K562 (cell line): ENCODE results near the gene CSKMT. TPM values are rescaled to one million over a fixed set of nuclear protein-coding genes. Genes with fewer than 3 reads are reported as not detected.
A peak's percentile ranks its signal among the peaks of the same experiment; 100 is the strongest.

ENCODE experiments used
- CHCHD3 ChIP-seq: fragments of 250-450 bp; sonication (Bioruptor Pico); IDR thresholded peaks from 2 replicates; pipeline ENCODE4 v2.1.2; 2022; ENCODE audit warnings: mild to moderate bottlenecking
- GABPB1 ChIP-seq: sonication (generic); formaldehyde crosslinking; IDR thresholded peaks from 2 replicates; pipeline ENCODE4 v1.8.0; 2022; ENCODE audit warnings: mild to moderate bottlenecking, missing genetic modification reagents
- HDAC8 ChIP-seq: fragments of 450-650 bp; IDR thresholded peaks from 2 replicates; pipeline ENCODE4 v1.6.1; 2016; ENCODE audit warnings: mild to moderate bottlenecking, missing genetic modification characterization, moderate library complexity, missing compliant biosample characterization
- HNRNPLL ChIP-seq: fragments of 200-400 bp; formaldehyde crosslinking; IDR thresholded peaks from 2 replicates; pipeline ENCODE4 v1.6.1; 2017; ENCODE audit warnings: low read length, low read depth, mild to moderate bottlenecking; ENCODE audit not compliant: poor library complexity, severe bottlenecking
- KDM5B ChIP-seq: fragments of 200-600 bp; sonication (generic); IDR thresholded peaks from 2 replicates; pipeline ENCODE4 v1.6.1; 2012; ENCODE audit warnings: low read depth, mild to moderate bottlenecking, moderate library complexity, low read length, control low read depth, inconsistent platforms; ENCODE audit not compliant: insufficient replicate concordance
- MTA3 ChIP-seq: fragments of 450-650 bp; formaldehyde crosslinking; IDR thresholded peaks from 2 replicates; pipeline ENCODE4 v1.6.1; 2017; ENCODE audit warnings: mild to moderate bottlenecking, borderline replicate concordance
- NFRKB ChIP-seq: fragments of 450-650 bp; IDR thresholded peaks from 2 replicates; pipeline ENCODE4 v1.6.1; 2016; ENCODE audit warnings: low read depth
- POLR2AphosphoS5 ChIP-seq: IDR thresholded peaks from 2 replicates; pipeline ENCODE4 v1.6.1; 2011; ENCODE audit warnings: mild to moderate bottlenecking, low read depth, low read length, moderate library complexity; ENCODE audit not compliant: control insufficient read depth, insufficient read depth
- PRPF4 ChIP-seq: fragments of 200-400 bp; formaldehyde crosslinking; IDR thresholded peaks from one replicate; pipeline ENCODE4 v1.6.1; 2017; ENCODE audit warnings: low read length, low read depth, mild to moderate bottlenecking; ENCODE audit not compliant: insufficient read depth, poor library complexity, severe bottlenecking
- PTBP1 ChIP-seq: fragments of 200-400 bp; formaldehyde crosslinking; IDR thresholded peaks from 2 replicates; pipeline ENCODE4 v1.6.1; 2017; ENCODE audit warnings: low read depth, low read length
- RFX1 ChIP-seq: fragments of 450-650 bp; IDR thresholded peaks from 2 replicates; pipeline ENCODE4 v1.6.1; 2016; ENCODE audit warnings: mild to moderate bottlenecking, moderate library complexity
- SMARCA4 ChIP-seq: fragments of 450-650 bp; IDR thresholded peaks from 2 replicates; pipeline ENCODE4 v1.6.1; 2016
- TEAD2 ChIP-seq: fragments of 450-650 bp; IDR thresholded peaks from 2 replicates; pipeline ENCODE4 v1.6.1; 2016; ENCODE audit warnings: missing genetic modification characterization, control low read depth, missing compliant biosample characterization
- TRIM24 ChIP-seq, 2 experiments: fragments of 450-650 bp; IDR thresholded peaks; 2 replicates each; pipeline ENCODE4 v1.6.1; 2016
- ZBED1 ChIP-seq: IDR thresholded peaks from 2 replicates; pipeline ENCODE4 v1.6.1; 2014
- ZFP1 ChIP-seq: fragments of 450-650 bp; formaldehyde crosslinking; IDR thresholded peaks from 2 replicates; pipeline ENCODE4 v1.4.0; 2020; ENCODE audit warnings: mild to moderate bottlenecking, mixed read lengths
- ZNF24 ChIP-seq: fragments of 450-650 bp; IDR thresholded peaks from 2 replicates; pipeline ENCODE4 v1.6.1; 2016
- ZNF395 ChIP-seq: fragments of 200-800 bp; sonication (Bioruptor generic); IDR thresholded peaks from 2 replicates; pipeline ENCODE4 v1.6.1; 2017; ENCODE audit warnings: missing genetic modification characterization, missing compliant biosample characterization
- ZNF511 ChIP-seq: sonication (generic); formaldehyde crosslinking; IDR thresholded peaks from 2 replicates; pipeline ENCODE4 v1.8.0; 2022; ENCODE audit warnings: mild to moderate bottlenecking, missing genetic modification reagents
- ZNF561 ChIP-seq: fragments of 450-650 bp; formaldehyde crosslinking; conservative IDR thresholded peaks from 2 replicates; pipeline ENCODE4 v1.4.0; 2020; ENCODE audit warnings: mild to moderate bottlenecking, moderate library complexity
- polyA plus RNA-seq, 8 experiments: library from polyadenylated mRNA; depleted of rRNA in 4 of 8; stranded (reverse) in 5 of 8; unstranded in 3 of 8; fragments of >200 nt; fragmentation: Nextera tagmentation in 2 of 8; fragmentation: Illumina TruSeq in 1 of 8; extraction: Ambion mirVana in 2 of 8; extraction: Trizol in 1 of 8; gene quantifications; 2 replicates each; pipeline versions ENCODE4 v1.2.1 to v1.2.3, GENCODE V29; 2011 to 2014; ENCODE audit warnings: inconsistent platforms in 1 of 8, missing spikeins in 1 of 8
- total RNA-seq, 7 experiments: library from RNA; depleted of rRNA in 6 of 7; stranded (reverse); fragments of >200 nt in 6 of 7; fragmentation: Illumina TruSeq in 2 of 7; extraction: Trizol in 2 of 7; gene quantifications; 2 replicates each; pipeline versions ENCODE4 v1.2.1 to v1.2.3, GENCODE V29; 2011 to 2021; ENCODE audit warnings: low replicate concordance in 1 of 7
- TF ChIP-seq, protein P1 (sequence below): fragments of 250-450 bp; sonication (Bioruptor Pico); IDR thresholded peaks from 2 replicates; pipeline ENCODE4 v1.4.0; 2020; ENCODE audit warnings: mild to moderate bottlenecking
- TF ChIP-seq, protein P2 (sequence below): sonication (generic); formaldehyde crosslinking; IDR thresholded peaks from 2 replicates; pipeline ENCODE4 v1.8.1; 2023; ENCODE audit warnings: mild to moderate bottlenecking, missing genetic modification reagents, moderate library complexity
- TF ChIP-seq, protein P3 (sequence below): IDR thresholded peaks from 2 replicates; pipeline ENCODE4 v1.6.1; 2016; ENCODE audit warnings: missing genetic modification characterization, missing compliant biosample characterization

The CSKMT gene
- total and polyA plus RNA-seq, 9 of the 15 experiments (the other 6 are each of a cell fraction or from before 2014, with no cell fraction given), result 10.3 to 108 (median 27.2) TPM

GRCh38 chr11:62671608-62672389 lies 6.7 kb downstream of the CSKMT start, which contains the start of the genes LBHD1 and UQCC3 (continued):
- TF ChIP-seq, protein P1, sequence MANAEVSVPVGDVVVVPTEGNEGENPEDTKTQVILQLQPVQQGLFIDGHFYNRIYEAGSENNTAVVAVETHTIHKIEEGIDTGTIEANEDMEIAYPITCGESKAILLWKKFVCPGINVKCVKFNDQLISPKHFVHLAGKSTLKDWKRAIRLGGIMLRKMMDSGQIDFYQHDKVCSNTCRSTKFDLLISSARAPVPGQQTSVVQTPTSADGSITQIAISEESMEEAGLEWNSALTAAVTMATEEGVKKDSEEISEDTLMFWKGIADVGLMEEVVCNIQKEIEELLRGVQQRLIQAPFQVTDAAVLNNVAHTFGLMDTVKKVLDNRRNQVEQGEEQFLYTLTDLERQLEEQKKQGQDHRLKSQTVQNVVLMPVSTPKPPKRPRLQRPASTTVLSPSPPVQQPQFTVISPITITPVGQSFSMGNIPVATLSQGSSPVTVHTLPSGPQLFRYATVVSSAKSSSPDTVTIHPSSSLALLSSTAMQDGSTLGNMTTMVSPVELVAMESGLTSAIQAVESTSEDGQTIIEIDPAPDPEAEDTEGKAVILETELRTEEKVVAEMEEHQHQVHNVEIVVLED (CRISPR knock-in tag), result peak; percentile 4; the same call in 1 of the 2 replicates
- TF ChIP-seq RFX1 (no peak), PTBP1 (peak; percentile 1; the same call in 1 of the 2 replicates), ZBED1 (peak; percentile 43), SMARCA4 (no peak), ZNF395 (CRISPR knock-in tag) (no peak; the same call in 1 of the 2 replicates), POLR2AphosphoS5 (peak; percentile 79), ZNF511 (CRISPR knock-in tag) (no peak), ZFP1 (CRISPR knock-in tag) (no peak), TRIM24 (IDR thresholded peaks at IDR 0.05) (no peak), NFRKB (peak; percentile 83), KDM5B (peak; percentile 90), HDAC8 (tag) (no peak), GABPB1 (CRISPR knock-in tag) (peak; percentile 84), ZNF24 (peak; percentile 89), PRPF4 (no peak), HNRNPLL (peak; percentile 99), MTA3 (peak; percentile 88), ZNF561 (no peak), CHCHD3 (0 out of 2 replicates have a peak, but pooled peaks have one; percentile 14), TEAD2 (tag) (no peak)
- TF ChIP-seq, protein P2, sequence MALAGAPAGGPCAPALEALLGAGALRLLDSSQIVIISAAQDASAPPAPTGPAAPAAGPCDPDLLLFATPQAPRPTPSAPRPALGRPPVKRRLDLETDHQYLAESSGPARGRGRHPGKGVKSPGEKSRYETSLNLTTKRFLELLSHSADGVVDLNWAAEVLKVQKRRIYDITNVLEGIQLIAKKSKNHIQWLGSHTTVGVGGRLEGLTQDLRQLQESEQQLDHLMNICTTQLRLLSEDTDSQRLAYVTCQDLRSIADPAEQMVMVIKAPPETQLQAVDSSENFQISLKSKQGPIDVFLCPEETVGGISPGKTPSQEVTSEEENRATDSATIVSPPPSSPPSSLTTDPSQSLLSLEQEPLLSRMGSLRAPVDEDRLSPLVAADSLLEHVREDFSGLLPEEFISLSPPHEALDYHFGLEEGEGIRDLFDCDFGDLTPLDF (CRISPR knock-in tag), result no peak; the same call in 1 of the 2 replicates
- TF ChIP-seq, protein P3, sequence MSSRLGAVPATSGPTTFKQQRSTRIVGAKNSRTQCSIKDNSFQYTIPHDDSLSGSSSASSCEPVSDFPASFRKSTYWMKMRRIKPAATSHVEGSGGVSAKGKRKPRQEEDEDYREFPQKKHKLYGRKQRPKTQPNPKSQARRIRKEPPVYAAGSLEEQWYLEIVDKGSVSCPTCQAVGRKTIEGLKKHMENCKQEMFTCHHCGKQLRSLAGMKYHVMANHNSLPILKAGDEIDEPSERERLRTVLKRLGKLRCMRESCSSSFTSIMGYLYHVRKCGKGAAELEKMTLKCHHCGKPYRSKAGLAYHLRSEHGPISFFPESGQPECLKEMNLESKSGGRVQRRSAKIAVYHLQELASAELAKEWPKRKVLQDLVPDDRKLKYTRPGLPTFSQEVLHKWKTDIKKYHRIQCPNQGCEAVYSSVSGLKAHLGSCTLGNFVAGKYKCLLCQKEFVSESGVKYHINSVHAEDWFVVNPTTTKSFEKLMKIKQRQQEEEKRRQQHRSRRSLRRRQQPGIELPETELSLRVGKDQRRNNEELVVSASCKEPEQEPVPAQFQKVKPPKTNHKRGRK, result no peak
